ENCODE results near the gene SPINT3.

- TF ChIP-seq CTCF (IDR thresholded peaks at IDR 0.05) (no peak), POLR2AphosphoS5 (IDR thresholded peaks at IDR 0.05; ENCODE audit: insufficient read depth in 1 of 2, low read depth in 1 of 2) (no peak), POLR2A (IDR thresholded peaks at IDR 0.05) (no peak)
Observed at GRCh38 chr20:45506398-45506797, 9.0 kb downstream of the SPINT3 start.
